ENCODE results near the gene GPER1.

Gene GPER1

DNA sequence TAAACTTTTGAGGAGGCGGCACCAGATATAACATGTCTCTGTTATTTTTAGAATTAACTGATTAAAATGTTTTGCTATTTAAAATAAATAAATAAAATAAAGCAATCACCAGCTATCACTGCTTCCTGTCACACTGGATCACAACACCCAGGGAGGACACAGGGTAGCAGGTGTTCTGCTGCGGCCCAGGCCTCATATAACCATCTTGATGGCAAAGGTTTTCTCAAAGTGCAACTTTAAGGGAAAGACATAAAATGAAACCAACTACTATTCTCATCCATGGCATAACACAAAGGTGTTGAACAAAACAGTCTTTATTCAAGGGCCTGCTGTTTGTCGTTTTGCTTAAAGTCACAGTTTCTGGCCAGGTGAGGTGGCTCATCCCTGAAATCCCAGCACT, 23.2 kb downstream of the GPER1 start:
- H3K9me3 ChIP-seq, result no peaks in the 10 kb centered on the region
- no peak for TF ChIP-seq CTCF (IDR thresholded peaks at IDR 0.05)
- H3K27ac ChIP-seq, result no peak overlapping the region
- H3K4me1 ChIP-seq (ENCODE audit: control insufficient read depth in 1 of 2, insufficient read depth in 1 of 2, low read depth in 1 of 2, low read length in 1 of 2), result no peaks in the 10 kb centered on the region
- no peaks in the 10 kb centered on the region for H3K36me3 ChIP-seq
- H3K27me3 ChIP-seq, result peaks cover 10% of the 10 kb centered on the region
- no peak overlapping the region for H3K4me3 ChIP-seq (ENCODE audit: low read depth in 1 of 2, low read length in 1 of 2)

DNA sequence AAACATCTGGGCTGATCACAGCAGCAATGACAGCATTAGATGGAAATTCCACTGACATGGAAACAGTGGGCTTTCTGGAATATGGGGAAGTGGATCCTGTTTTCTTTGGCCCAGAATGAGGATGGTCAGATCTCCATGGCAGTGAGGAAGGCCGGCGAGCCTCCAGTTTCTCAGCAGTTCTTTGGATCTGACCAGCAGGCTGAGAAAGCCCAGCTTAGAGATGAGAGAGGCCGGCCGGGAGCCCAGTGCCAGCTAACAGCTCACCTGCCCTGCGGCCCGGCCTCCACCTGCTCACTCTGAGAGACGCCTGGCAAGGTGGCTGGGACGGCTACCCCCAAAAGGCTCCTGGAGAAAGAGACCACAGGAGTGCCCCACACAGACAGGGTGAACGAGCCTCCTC, 24.2 kb downstream of the GPER1 start:
- no peak overlapping the region for H3K27ac ChIP-seq
- H3K4me1 ChIP-seq (ENCODE audit: control insufficient read depth in 1 of 2, insufficient read depth in 1 of 2, low read depth in 1 of 2, low read length in 1 of 2), result no peaks in the 10 kb centered on the region
- no peak overlapping the region for H3K4me3 ChIP-seq (ENCODE audit: low read depth in 1 of 2, low read length in 1 of 2)
- no peak for TF ChIP-seq CTCF (IDR thresholded peaks at IDR 0.05)
- H3K9me3 ChIP-seq, result no peaks in the 10 kb centered on the region
- peaks cover 10% of the 10 kb centered on the region for H3K27me3 ChIP-seq
- H3K36me3 ChIP-seq, result no peaks in the 10 kb centered on the region

DNA sequence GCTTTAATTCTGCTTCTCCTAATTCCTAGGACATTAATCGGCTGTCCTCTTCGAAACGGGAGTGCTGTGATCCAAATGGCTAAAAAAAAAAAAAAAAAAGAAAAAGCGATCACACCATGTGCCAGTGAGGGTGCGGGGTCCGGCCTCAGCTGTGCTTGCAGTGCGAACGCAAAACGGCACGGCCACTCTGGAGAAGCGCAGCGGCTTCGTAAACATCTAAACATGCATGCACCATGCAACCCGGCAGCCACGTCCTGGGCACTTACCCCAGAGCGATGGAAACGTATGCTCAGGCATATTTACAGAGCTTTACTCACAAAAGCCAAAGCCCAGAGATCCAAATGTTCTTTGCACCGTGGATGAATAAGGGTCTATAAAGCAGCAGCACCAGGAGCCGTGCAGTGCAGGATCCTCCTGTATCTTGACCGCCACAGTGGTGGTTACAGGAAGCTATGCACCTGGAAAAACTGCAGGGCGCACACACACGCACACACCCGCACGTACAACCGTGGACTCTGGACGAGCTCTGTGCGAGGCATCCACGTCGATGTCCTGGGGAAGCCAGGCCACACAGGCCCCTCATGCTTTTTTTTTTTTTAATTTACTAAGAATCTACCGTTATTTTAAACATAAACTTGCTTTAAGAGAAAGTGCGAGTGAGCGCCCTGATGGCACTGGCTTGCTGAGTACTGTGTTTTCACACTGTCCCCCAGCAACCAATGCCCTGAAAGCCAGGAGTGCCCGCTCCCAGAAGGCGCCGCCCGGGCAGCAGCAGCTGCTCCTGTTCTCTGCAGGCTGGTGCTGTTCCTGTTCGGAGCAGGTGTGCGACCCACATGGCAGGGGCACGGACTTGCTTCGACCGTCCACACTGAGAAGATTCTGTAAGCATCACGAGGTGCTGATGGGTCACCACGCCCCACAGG, 25.0 kb downstream of the GPER1 start:
- H3K36me3 ChIP-seq, result no peaks in the 10 kb centered on the region
- no peak for TF ChIP-seq CTCF (IDR thresholded peaks at IDR 0.05)
- H3K27me3 ChIP-seq, result peaks cover 6% of the 10 kb centered on the region
- H3K27ac ChIP-seq, result no peak overlapping the region
- no peak overlapping the region for H3K4me3 ChIP-seq (ENCODE audit: low read depth in 1 of 2, low read length in 1 of 2)
- H3K4me1 ChIP-seq (ENCODE audit: control insufficient read depth in 1 of 2, insufficient read depth in 1 of 2, low read depth in 1 of 2, low read length in 1 of 2), result no peaks in the 10 kb centered on the region
- no peaks in the 10 kb centered on the region for H3K9me3 ChIP-seq

DNA sequence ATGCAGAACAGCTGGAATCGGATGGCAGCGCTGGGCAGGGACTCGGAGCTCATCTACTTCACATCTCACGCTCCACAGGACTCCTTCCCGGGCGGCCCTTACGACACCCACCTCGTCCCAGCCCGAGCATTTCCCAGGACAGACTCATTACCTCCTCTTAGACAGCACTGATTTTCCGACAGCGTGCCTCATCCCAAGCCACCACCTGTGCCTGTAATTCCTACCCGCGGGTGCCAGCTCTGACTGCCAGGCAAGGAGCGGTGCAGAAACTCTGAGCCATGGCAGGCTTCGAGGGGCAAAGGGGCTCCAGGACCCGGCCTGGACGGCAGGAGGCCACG, 25.6 kb downstream of the GPER1 start:
- TF ChIP-seq CTCF (IDR thresholded peaks at IDR 0.05), result no peak
- H3K27ac ChIP-seq, result no peak overlapping the region
- H3K4me1 ChIP-seq (ENCODE audit: control insufficient read depth in 1 of 2, insufficient read depth in 1 of 2, low read depth in 1 of 2, low read length in 1 of 2), result no peaks in the 10 kb centered on the region
- no peak overlapping the region for H3K4me3 ChIP-seq (ENCODE audit: low read depth in 1 of 2, low read length in 1 of 2)
- peaks cover 2% of the 10 kb centered on the region for H3K27me3 ChIP-seq
- no peaks in the 10 kb centered on the region for H3K9me3 ChIP-seq
- H3K36me3 ChIP-seq, result no peaks in the 10 kb centered on the region

DNA sequence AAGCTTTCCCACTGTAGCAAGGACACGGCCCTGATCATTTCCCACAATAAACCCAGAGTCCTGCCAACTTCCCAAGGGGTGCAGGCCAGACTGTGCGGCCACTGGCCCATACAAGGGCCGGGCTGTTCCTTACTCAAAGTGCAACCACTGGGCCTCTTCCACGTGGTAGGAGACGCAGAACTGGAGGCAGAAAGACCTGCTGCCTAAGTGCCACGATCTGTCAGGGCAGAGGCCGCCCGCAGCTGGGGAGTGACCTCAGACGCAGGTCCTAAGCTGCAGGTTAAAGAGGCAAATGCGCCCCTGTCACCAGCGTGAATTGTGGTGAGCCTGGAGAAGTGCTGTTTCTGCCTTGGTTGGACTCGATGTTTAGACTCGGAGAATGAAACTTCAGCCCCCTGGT, 26.2 kb downstream of the GPER1 start:
- TF ChIP-seq CTCF (IDR thresholded peaks at IDR 0.05), result no peak
- no peaks in the 10 kb centered on the region for H3K27me3 ChIP-seq
- H3K27ac ChIP-seq, result no peak overlapping the region
- no peaks in the 10 kb centered on the region for H3K36me3 ChIP-seq
- no peaks in the 10 kb centered on the region for H3K9me3 ChIP-seq
- no peaks in the 10 kb centered on the region for H3K4me1 ChIP-seq (ENCODE audit: control insufficient read depth in 1 of 2, insufficient read depth in 1 of 2, low read depth in 1 of 2, low read length in 1 of 2)
- H3K4me3 ChIP-seq (ENCODE audit: low read depth in 1 of 2, low read length in 1 of 2), result no peak overlapping the region
